H7 (cell line): Measurements from ENCODE around the gene MPND. TPM values are rescaled to one million over a fixed set of nuclear protein-coding genes. Genes with fewer than 3 reads are reported as not detected.

Source experiments
- DNase-seq: peaks from one replicate; pipeline ENCODE4 v3.0.0; 2012
- H3K27me3 ChIP-seq: 2 replicates; pipeline ENCODE4 v1.6.0; 2011; ENCODE audit warnings: mild to moderate bottlenecking, low read length; ENCODE audit not compliant: control insufficient read depth, insufficient read depth
- H3K36me3 ChIP-seq: replicated peaks from 2 replicates; pipeline ENCODE4 v1.5.1; 2011; ENCODE audit warnings: low read length; ENCODE audit not compliant: control insufficient read depth, insufficient read depth
- H3K4me3 ChIP-seq: 2 replicates; pipeline ENCODE4 v1.5.1; 2011; ENCODE audit warnings: low read depth, mild to moderate bottlenecking, control low read depth, low read length, moderate library complexity; ENCODE audit not compliant: insufficient read depth
- total RNA-seq: library from RNA; depleted of rRNA; stranded (reverse); fragments of >200 nt; shearing (Covaris generic); gene quantifications from 2 replicates; pipeline ENCODE4 v1.2.3, GENCODE V29; 2014

The MPND gene
- total RNA-seq, 1 experiment from 2014 or later: 17.4 TPM

DNA sequence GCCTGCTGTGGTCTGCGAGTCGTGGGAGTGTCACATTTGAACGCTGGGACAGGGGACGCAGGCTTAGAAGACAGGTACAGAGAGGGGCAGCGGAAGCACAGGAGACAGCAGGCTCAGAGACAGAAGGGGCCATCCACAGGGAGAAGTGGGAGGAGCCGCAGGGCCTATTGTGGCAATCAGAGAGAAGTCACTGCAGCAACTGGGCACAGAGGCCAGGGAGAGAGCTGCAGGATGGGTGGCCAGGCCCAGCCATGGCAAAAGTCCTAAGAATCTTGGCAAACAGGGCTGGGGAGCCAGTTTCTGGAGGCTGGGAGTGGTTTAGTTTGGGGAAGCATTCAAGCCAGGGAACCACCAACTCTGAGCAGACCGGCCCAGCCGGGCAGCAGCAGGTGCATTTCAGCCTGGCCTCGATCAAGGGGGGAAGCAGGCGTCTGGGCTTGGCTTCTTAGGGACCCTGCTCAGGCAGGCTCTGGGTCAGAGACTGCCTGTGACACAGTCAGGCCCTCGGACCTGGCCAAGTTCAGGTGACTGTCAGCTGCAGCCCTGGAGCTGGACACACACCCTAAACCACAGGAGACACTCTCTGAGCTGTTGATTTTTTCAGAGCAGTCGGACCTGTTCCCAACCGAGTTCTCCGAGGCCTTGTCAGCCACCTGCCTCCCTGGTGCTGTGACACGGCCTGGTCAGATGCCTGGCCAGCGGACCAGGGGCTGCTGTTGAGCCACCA, 45.1 kb downstream of the MPND start:
- Histone ChIP-seq H3K27me3 (no peaks in the 10 kb centered on the region), H3K4me3 (no peak overlapping the region), H3K36me3 (peaks cover 2% of the 10 kb centered on the region)
- DNase-seq: peak; percentile 56

DNA sequence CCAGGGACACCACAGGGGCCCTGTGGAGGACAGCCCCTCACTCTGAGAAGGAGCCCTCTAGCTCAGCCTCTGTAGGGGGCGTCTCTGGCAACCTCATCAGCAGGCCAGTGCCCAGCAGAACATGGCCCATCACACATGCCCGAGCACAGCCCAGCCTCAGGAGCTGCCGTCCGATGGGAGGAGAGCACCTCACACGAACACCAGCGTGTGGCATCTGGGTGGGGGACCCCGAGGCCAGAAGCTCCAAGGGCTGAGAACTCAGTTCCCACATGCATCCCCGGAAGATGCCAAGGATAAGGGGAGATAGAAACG, 45.7 kb downstream of the MPND start:
- Histone ChIP-seq H3K36me3 (peaks cover 2% of the 10 kb centered on the region), H3K27me3 (no peaks in the 10 kb centered on the region), H3K4me3 (no peak overlapping the region)

DNA sequence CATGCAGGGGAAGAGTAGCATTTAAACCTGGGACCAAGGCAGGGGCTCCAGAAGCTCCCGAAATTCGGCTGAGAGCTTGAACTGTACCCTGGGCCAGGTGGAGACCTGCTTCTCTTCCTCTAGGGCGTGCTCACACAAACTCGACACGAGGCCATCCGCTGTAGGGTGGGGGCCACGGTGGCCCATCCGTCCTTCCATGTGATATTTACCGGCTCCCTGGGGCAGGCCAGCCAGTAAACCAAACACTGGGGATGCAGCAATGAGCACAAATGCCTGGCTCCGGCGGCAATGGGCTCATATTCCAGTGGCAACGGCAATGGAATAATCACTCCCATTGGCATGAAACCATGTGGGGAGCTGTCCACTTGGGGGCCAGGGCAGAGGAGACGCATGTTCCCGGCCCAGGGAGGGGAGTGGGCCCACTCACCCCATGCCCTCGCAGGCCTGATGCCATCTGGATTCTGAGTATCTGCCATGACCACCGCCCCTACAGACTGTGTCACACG, 46.2 kb downstream of the MPND start:
- Histone ChIP-seq H3K4me3 (no peak overlapping the region), H3K27me3 (no peaks in the 10 kb centered on the region), H3K36me3 (peaks cover 2% of the 10 kb centered on the region)
- no peak for DNase-seq

More for the DNA sequence above, 45.7 kb downstream of the MPND start:
- no peak for DNase-seq

DNA sequence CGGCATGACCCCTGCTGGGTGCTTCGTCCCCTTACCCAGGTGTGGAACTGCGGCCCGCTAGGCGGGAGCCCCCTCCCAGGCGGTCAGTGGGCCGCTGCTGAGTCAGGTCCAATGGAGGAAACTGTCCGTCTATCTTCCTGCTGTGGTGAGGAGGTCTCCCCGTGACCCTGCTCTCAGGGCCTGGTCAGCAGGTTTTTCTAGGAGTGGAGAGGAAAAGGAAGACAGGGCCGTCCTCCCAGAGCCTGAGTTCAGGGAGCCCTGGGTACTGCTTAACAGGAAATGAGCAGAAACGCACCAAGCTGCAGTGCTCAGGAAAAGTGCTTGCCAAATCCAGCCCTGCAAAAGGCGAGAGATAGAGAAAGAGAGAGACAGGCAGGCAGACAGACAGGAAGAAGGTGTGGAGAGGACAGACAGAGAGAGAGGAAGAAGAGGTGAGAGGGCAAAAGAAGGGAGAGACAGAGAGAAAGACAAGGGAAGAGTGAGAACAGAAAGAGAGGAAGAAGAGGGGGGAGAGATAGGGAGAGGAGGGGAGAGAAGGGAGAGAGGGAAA, 46.7 kb downstream of the MPND start:
- peak; percentile 64 for DNase-seq
- H3K36me3 ChIP-seq: peaks cover 2% of the 10 kb centered on the region
- no peak overlapping the region for H3K4me3 ChIP-seq
- no peaks in the 10 kb centered on the region for H3K27me3 ChIP-seq

DNA sequence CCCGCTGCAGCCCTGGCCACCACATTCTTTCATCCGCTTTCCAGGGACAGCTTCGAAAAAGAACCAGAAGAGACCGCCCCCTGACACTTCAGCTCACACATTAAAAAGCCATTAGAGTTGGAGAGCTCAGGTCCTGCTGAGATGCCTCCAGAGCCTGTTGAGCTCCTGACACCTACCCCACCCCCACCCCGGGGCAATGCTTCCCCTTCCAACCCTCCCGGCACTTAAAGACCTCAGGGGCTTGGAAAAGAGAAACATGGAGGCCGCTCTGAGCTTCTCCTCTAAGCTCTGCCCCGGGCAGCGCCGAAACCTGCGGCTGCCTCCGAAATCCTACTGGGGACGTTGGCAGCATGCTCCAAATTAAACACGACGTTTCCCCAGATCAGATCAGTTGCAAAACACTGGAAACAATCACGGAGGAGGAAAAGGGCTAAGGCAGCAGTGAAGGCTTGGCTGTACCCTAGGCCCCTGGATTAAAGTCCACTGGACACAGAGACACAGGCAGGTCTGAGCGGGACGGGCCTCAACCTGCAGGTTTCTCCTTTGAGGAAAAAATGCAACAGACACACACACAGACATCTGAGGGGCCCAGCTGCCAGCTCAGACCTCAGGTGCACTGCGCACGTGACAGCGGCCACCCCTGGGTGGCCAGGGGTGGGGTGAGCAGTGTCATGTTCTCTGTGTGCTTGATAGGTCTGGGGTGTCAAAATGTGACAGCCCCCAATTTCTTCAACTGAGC, 47.4 kb downstream of the MPND start:
- DNase-seq: peak; percentile 89
- Histone ChIP-seq H3K27me3 (no peaks in the 10 kb centered on the region), H3K36me3 (peaks cover 4% of the 10 kb centered on the region), H3K4me3 (no peak overlapping the region)

DNA sequence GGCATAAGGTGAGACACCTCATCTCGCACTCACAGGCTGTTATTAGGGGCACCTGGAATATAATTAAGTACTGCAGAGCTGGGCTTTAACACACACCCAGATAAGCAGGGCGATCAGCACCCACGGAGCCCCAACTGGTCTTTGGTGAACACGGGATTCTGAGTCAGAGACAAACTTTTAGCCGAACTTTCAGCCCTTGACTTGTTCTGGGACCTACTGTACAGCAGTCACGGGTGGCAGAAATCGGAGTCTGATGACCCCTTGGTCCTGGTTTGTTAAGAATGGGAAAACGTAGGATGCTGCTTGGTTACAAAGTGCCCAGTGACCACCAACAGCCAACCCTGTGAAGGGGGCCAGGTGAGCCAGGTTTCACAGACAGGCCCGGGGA, 47.9 kb downstream of the MPND start:
- peak; percentile 54 for DNase-seq
- H3K27me3 ChIP-seq: no peaks in the 10 kb centered on the region
- peaks cover 4% of the 10 kb centered on the region for H3K36me3 ChIP-seq
- H3K4me3 ChIP-seq: no peak overlapping the region

DNA sequence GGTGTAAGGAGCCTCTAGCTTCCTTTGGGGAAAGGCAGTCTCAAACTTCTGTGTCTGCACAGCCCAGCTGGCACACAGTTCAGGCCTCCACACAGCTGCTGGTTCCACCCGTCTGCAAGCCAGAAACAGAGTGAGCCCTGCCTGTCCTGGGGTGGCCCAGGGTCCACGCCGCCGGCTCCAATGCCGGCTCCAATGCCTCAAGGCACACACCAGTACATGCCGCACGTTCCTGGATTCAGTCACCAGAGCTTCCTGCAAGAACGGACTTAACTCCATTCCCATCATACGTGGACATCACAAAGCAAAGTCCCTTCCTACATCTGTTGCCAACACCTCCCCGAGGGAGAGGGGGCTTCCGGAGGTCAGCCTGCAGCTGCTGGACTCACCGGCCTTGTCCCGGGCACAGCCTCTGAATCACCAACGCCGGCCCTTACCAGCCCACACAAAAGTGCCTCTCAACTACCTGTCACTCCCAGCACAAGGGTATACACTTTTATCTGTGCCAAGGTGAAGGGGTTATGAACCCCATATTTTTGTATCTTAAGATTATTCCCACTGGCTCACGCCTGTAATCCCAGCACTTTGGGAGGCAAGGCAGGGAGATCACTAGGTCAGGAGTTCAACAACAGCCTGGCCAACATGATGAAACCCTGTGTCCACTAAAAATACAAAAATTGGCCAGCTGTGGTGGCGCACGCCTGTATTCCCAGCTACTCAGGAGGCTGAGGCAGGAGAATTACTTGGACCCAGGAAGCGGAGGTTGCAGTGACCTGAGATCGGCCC, 48.5 kb downstream of the MPND start:
- Histone ChIP-seq H3K4me3 (no peak overlapping the region), H3K36me3 (peaks cover 4% of the 10 kb centered on the region), H3K27me3 (no peaks in the 10 kb centered on the region)
- peak; percentile 48 for DNase-seq

DNA sequence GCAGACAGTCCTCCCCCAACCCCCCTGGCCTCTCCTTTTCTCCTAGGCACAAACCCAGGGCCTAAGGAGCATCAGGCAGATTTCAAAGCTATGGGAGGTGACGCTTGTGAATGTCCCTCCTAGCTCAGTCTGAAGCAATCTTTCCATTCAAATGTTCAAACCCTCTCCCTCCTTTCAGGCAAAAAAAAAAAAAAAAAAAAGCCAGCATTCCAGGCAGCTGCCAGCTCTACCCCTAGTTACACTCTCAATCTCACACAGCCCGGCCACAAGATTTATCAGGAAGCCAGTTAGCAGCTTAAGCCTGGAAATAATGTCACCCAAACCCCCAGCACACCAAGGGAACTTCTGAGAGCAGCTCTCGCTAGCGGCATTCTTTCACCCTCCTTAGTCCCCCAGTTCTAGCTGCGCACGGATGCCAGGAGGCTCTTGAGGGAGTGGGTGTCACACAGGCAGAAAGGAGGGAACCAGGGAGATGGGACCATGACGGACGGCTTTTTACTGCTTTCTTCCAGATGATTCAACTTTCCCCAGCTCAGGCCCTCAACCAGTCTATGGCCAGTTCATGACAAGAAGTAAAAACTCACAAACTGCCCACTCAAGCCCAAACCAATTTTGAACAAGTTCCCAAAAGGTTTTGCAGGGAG, 50.7 kb downstream of the MPND start:
- Histone ChIP-seq H3K36me3 (peaks cover 6% of the 10 kb centered on the region), H3K4me3 (no peak overlapping the region), H3K27me3 (no peaks in the 10 kb centered on the region)
- peak; percentile 51 for DNase-seq

DNA sequence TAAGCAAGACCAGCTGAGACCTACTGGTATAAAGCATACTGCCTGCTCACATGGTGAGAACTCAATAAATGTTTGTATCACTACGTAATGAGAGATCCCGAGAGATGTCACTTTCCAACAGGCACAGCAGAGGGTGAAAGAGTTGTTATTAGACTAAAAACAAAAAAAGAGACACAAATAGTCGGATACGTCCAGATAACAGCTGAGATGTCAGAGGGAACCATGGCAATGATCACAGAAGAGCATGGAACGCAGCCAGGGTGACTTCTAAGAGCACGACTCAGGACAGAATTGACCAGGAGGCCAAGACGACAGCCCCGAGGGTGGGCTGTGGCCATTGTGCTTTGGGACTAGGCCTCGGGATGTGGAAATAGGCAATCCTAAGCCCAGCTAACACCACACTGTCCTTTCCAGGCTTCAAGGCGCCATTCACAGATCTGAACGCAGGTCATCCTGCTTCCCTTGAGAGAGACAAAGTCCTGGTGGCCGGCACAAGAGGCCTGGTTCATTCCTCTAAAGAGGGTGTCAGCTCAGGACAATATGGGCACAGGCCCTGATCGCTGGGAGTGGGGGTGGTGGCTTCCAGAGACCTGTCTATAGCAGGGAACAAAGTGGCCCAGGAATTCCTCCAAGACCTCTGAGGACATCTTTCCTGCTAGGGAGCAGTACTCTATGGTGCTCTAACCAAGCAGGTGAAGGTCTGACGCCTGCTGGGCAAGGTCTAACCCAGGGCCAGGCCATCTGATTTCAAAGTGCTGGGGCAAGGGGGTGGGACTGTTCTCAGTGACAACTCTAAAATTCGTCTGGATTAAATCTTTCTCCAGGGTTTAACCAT, 53.8 kb downstream of the MPND start:
- H3K36me3 ChIP-seq: peaks cover 4% of the 10 kb centered on the region
- H3K4me3 ChIP-seq: no peak overlapping the region
- no peak for DNase-seq
- no peaks in the 10 kb centered on the region for H3K27me3 ChIP-seq

DNA sequence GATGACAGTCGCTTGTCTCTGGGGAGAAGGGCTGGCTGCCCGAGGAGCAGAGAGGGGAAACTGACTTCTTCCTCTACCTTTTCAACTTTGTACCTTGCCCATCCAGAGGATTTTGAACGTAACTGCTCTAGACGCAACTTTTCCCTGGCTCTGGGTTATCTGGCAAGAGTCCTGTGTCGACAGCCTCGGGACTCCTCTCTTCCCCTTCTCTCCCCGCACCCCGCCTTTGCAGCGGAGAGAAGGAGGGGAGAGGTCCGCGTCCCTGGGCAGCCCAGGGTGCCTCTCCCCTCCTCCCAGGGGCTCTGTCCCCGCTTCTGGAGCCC, 56.4 kb downstream of the MPND start:
- Histone ChIP-seq H3K36me3 (peaks cover 4% of the 10 kb centered on the region), H3K27me3 (no peaks in the 10 kb centered on the region), H3K4me3 (peak overlapping the region; percentile 80)
- no peak for DNase-seq

DNA sequence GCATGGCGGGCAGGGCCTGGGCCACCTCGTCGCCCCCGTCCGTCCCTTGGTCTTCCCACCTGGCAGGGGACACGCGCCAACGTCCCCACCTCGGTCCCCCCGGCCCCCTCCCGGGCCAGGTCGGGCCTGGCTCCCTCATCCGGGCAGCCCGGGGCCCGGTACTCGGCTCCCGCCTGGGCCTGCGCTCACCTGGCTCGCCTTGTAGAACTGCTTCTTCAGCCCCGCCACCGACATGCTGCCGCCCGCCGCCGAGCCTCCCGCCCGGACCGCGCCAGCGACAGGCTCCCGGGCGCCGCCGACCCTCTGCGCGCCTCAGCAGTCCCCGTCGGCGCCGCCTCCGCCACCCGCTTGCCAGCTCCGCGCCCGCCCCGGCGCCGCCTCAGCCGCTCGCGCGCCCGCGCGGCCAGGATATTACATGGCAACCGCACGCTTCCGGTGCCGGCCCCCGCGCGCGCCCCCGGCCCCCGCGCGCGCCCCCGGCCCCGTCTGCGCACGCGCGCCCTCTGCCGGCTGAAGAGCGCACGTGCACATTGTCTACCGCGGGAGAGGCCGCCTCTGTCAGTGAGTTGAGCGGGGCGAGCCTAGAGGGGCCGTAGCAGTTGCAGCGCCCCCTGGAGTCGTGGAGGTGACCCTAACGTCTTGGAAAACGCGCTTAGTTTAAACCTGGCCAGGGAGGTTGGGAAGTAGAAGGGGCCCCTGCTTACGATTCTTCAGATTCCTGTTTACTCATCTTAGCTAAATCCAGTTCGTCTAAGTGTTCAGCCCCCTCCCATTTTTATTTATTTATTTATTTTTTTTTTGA, 57.0 kb downstream of the MPND start, which contains the start of gene SH3GL1:
SH3GL1 (minus strand) TSS at position 413 of the 802 bp plus-strand sequence; CDS start at position 234, 179 bp downstream.
- Histone ChIP-seq H3K27me3 (no peaks in the 10 kb centered on the region), H3K4me3 (peak within 1 kb of the TSS; percentile 80), H3K36me3 (peaks cover 2% of the 10 kb centered on the region)
- DNase-seq: peak; percentile 96

DNA sequence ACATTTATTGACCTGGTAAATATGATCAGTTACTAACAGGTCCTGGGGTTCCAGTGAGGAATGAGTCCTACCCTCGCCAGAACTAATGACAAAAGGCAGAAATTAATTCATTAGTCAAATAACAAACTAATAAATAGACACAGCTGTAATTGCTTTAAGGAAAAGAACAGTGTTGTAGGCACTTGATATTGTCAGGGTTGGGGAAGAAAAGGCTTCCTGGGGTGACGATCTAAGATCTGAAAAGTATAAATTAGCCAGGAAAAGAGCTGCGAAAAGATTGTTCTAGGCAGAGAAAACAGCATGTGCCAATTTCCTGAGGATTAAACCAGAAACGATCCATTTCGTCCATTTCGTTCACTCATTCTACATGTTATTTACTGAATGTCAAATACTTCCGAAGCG, 58.4 kb downstream of the MPND start:
- Histone ChIP-seq H3K4me3 (peak overlapping the region; percentile 15), H3K36me3 (peaks cover 6% of the 10 kb centered on the region), H3K27me3 (no peaks in the 10 kb centered on the region)
- DNase-seq: no peak
